SK-N-SH (cell line): ENCODE data around the gene EWSR1. TPM values are rescaled to one million over a fixed set of nuclear protein-coding genes. Genes with fewer than 3 reads are reported as not detected.

Source experiments
- CTCF ChIA-PET: fragments of 300-600, 350-600 bp; formaldehyde crosslinking; extraction: SDS; loops from one replicate; lab custom pipeline; 2021; lab: Yijun Ruan, JAX
- POLR2A ChIA-PET: fragments of 350-600 bp; sonication (Branson Sonifier 250); formaldehyde crosslinking; extraction: SDS; loops from one replicate; lab custom pipeline; 2020; ENCODE audit warnings: antibody characterized with exemption, inconsistent platforms; lab: Yijun Ruan, JAX
- DNase-seq: peaks from one replicate; pipeline ENCODE4 v3.0.0; 2012
- H2AFZ ChIP-seq: fragments of 200-600 bp; sonication (generic); 2 replicates; pipeline ENCODE4 v1.8.1; 2016; ENCODE audit warnings: antibody characterized with exemption, mild to moderate bottlenecking, low read depth
- H3F3A ChIP-seq: fragments of 200-600 bp; sonication (generic); replicated peaks from 2 replicates; pipeline ENCODE3; 2016; ENCODE audit warnings: antibody characterized with exemption, mild to moderate bottlenecking; ENCODE audit not compliant: insufficient read depth
- H3K27ac ChIP-seq, 2 experiments: fragments of 200-500 bp in 1 of 2; fragments of 200-600 bp in 1 of 2; sonication (Bioruptor generic) in 1 of 2; sonication (generic), shearing (Covaris generic) in 1 of 2; 2 replicates each; pipeline versions ENCODE4 v1.5.1 to v1.6.1; 2014 to 2016; ENCODE audit warnings: low read depth in 2 of 2, inconsistent platforms in 1 of 2, low read length in 1 of 2, mild to moderate bottlenecking in 1 of 2, mixed read lengths in 1 of 2
- H3K27me3 ChIP-seq: fragments of 200-600 bp; sonication (generic), shearing (Covaris generic); 2 replicates; pipeline ENCODE4 v1.6.1; 2016; ENCODE audit warnings: mixed run types; ENCODE audit not compliant: insufficient read depth
- H3K36me3 ChIP-seq, 2 experiments: fragments of 200-500 bp in 1 of 2; fragments of 200-600 bp in 1 of 2; sonication (Bioruptor generic) in 1 of 2; sonication (generic) in 1 of 2; replicated peaks in 1 of 2; 2 replicates each; pipeline versions ENCODE3 to v1.5.1; 2014 to 2016; ENCODE audit warnings: low read length in 1 of 2, mild to moderate bottlenecking in 1 of 2; ENCODE audit not compliant: insufficient read depth in 2 of 2, control insufficient read depth in 1 of 2
- H3K4me1 ChIP-seq, 2 experiments: fragments of 200-500 bp in 1 of 2; fragments of 200-600 bp in 1 of 2; sonication (Bioruptor generic) in 1 of 2; sonication (generic), shearing (Covaris generic) in 1 of 2; 2 replicates each; pipeline versions ENCODE4 v1.5.1 to v1.6.1; 2014 to 2016; ENCODE audit warnings: low read depth in 1 of 2, low read length in 1 of 2, mixed run types in 1 of 2; ENCODE audit not compliant: insufficient read depth in 2 of 2, control insufficient read depth in 1 of 2
- H3K4me2 ChIP-seq: fragments of 200-600 bp; sonication (generic), shearing (Covaris generic); 2 replicates; pipeline ENCODE4 v1.6.1; 2017; ENCODE audit warnings: mixed run types
- H3K4me3 ChIP-seq, 2 experiments: fragments of 200-500 bp in 1 of 2; fragments of 200-600 bp in 1 of 2; sonication (Bioruptor generic) in 1 of 2; sonication (generic), shearing (Covaris generic) in 1 of 2; 2 replicates each; pipeline versions ENCODE4 v1.5.1 to v1.8.1; 2014 to 2016; ENCODE audit warnings: low read depth in 2 of 2, inconsistent platforms in 1 of 2, low read length in 1 of 2, mild to moderate bottlenecking in 1 of 2, mixed read lengths in 1 of 2, moderate library complexity in 1 of 2
- H3K79me2 ChIP-seq: fragments of 200-600 bp; sonication (generic); 2 replicates; pipeline ENCODE4 v1.8.1; 2017; ENCODE audit warnings: mild to moderate bottlenecking; ENCODE audit not compliant: insufficient read depth
- H3K9ac ChIP-seq: fragments of 200-600 bp; sonication (generic); 2 replicates; pipeline ENCODE4 v1.6.1; 2017; ENCODE audit warnings: mixed run types
- H3K9me2 ChIP-seq: fragments of 200-600 bp; sonication (generic); 2 replicates; pipeline ENCODE4 v1.6.1; 2017; ENCODE audit warnings: mixed run types
- H3K9me3 ChIP-seq: fragments of 200-600 bp; sonication (generic); 2 replicates; pipeline ENCODE4 v1.6.1; 2017; ENCODE audit warnings: mixed run types, mild to moderate bottlenecking, moderate library complexity
- H4K20me1 ChIP-seq: fragments of 200-600 bp; sonication (generic); 2 replicates; pipeline ENCODE4 v1.6.1; 2017; ENCODE audit warnings: mild to moderate bottlenecking, mixed run types; ENCODE audit not compliant: insufficient read depth
- ELF1 ChIP-seq: IDR thresholded peaks from 2 replicates; pipeline ENCODE4 v1.4.0; 2012
- FOSL2 ChIP-seq: IDR thresholded peaks from 2 replicates; pipeline ENCODE4 v1.4.0; 2012; ENCODE audit warnings: low read depth, mild to moderate bottlenecking, moderate library complexity, borderline replicate concordance
- FOXM1 ChIP-seq: IDR thresholded peaks from 2 replicates; pipeline ENCODE4 v1.4.0; 2012; ENCODE audit warnings: low read depth, mild to moderate bottlenecking
- GABPA ChIP-seq: IDR thresholded peaks from 2 replicates; pipeline ENCODE4 v1.4.0; 2012; ENCODE audit warnings: low read depth, mild to moderate bottlenecking
- MXI1 ChIP-seq: IDR thresholded peaks from 2 replicates; pipeline ENCODE4 v1.6.1; 2012; ENCODE audit warnings: mild to moderate bottlenecking, low read depth, low read length, improper control_type of control experiment
- NFIC ChIP-seq: IDR thresholded peaks from 2 replicates; pipeline ENCODE4 v1.4.0; 2012; ENCODE audit warnings: borderline replicate concordance
- NRF1 ChIP-seq: IDR thresholded peaks from 2 replicates; pipeline ENCODE4 v1.6.1; 2012; ENCODE audit warnings: low read depth, mild to moderate bottlenecking, low read length
- POLR2AphosphoS5 ChIP-seq: IDR thresholded peaks from 2 replicates; pipeline ENCODE4 v1.6.1; 2012; ENCODE audit warnings: low read depth, low read length
- RAD21 ChIP-seq: IDR thresholded peaks from 2 replicates; pipeline ENCODE4 v1.6.1; 2012; ENCODE audit warnings: mild to moderate bottlenecking, low read length
- RFX5 ChIP-seq: IDR thresholded peaks from 2 replicates; pipeline ENCODE4 v1.6.1; 2012; ENCODE audit warnings: mild to moderate bottlenecking, improper control_type of control experiment, low read length
- RXRA ChIP-seq: IDR thresholded peaks from 2 replicates; pipeline ENCODE4 v1.4.0; 2012; ENCODE audit warnings: low read depth, mild to moderate bottlenecking, borderline replicate concordance
- TAF1 ChIP-seq: IDR thresholded peaks from 2 replicates; pipeline ENCODE4 v1.6.1; 2012; ENCODE audit warnings: low read depth, mild to moderate bottlenecking, low read length, moderate library complexity, borderline replicate concordance
- TEAD4 ChIP-seq: IDR thresholded peaks from 2 replicates; pipeline ENCODE4 v1.4.0; 2012; ENCODE audit warnings: mild to moderate bottlenecking, borderline replicate concordance; ENCODE audit not compliant: insufficient read depth
- YY1 ChIP-seq: IDR thresholded peaks from 2 replicates; pipeline ENCODE4 v1.4.0; 2012; ENCODE audit warnings: low read depth, mild to moderate bottlenecking
- WGBS: methylation state at CpG from one replicate; pipeline ENCODE4 v1.1.6; 2017; ENCODE audit warnings: low lambda C conversion rate; 5-methylcytosine and 5-hydroxymethylcytosine counted together
- polyA plus RNA-seq, 3 experiments: library from polyadenylated mRNA; depleted of rRNA; stranded (reverse); fragments of >200 nt; gene quantifications; 2 replicates each; pipeline ENCODE4 v1.2.3, GENCODE V29; 2012
- TF ChIP-seq, protein P1 (sequence below): IDR thresholded peaks from 2 replicates; pipeline ENCODE4 v1.4.0; 2012; ENCODE audit warnings: low read depth
- TF ChIP-seq, protein P2 (sequence below): IDR thresholded peaks from 2 replicates; pipeline ENCODE4 v1.6.1; 2012; ENCODE audit warnings: mild to moderate bottlenecking, low read depth, low read length, moderate library complexity
- TF ChIP-seq, protein P3 (sequence below): fragments of 150-350 bp; IDR thresholded peaks from 2 replicates; pipeline ENCODE4 v1.6.1; 2016; ENCODE audit warnings: mild to moderate bottlenecking, low read depth, low read length

Gene EWSR1
- polyA plus RNA-seq, 1 of the 3 experiments (the other 2 are of a cell fraction), result 173 TPM

DNA sequence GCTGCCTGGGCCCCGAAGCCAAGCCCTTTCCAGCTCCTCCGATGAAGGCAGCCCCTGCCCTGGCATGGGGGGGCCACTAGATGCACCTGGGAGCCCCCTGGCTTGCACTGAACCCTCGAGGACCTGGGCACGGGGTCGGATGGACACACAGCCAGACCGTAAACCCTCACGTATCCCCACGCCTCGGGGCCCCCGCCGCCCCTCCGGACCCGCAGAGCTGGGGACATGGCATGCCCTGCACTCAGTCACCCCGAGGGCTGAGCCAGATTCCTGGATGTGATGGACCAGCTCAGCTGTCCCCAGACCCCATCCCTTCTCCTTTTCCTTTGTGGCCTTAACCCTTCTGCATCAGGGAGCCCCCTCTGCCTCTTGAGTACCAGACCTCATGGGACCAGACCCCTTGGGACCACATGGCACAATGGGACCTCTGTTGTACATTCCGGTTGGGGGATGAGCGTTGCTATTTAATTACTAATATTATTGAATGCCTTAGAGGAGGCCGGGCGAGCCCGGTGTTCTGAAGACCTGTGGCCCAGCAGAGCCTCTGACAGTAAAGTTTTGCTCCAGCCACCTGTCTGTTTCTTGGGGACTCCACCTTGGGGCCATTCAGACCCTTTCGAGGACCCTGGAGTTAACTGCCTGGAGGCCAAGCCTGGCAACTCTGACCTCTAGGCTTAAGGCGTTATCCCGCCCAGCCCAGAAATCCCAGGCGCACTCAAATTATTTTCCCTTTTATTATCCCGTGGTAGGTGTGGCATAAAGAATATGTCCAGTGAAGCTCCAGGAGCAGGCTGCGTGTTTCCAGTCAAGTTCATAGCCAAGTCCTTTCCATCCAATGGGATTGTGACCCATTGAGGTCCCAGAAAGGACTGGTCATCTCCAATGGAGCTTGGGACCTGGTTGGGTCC is 44.4 kb downstream of the EWSR1 start:
- TF ChIP-seq RFX5, result no peak
- TF ChIP-seq NRF1, result no peak
- TF ChIP-seq RAD21, result no peak
- no peak for TF ChIP-seq YY1
- no peak for TF ChIP-seq MXI1
- no peak for TF ChIP-seq TAF1
- TF ChIP-seq, protein P1, sequence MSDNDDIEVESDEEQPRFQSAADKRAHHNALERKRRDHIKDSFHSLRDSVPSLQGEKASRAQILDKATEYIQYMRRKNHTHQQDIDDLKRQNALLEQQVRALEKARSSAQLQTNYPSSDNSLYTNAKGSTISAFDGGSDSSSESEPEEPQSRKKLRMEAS, result no peak
- no peak for TF ChIP-seq TEAD4
- no peak for TF ChIP-seq FOXM1
- TF ChIP-seq, protein P2, sequence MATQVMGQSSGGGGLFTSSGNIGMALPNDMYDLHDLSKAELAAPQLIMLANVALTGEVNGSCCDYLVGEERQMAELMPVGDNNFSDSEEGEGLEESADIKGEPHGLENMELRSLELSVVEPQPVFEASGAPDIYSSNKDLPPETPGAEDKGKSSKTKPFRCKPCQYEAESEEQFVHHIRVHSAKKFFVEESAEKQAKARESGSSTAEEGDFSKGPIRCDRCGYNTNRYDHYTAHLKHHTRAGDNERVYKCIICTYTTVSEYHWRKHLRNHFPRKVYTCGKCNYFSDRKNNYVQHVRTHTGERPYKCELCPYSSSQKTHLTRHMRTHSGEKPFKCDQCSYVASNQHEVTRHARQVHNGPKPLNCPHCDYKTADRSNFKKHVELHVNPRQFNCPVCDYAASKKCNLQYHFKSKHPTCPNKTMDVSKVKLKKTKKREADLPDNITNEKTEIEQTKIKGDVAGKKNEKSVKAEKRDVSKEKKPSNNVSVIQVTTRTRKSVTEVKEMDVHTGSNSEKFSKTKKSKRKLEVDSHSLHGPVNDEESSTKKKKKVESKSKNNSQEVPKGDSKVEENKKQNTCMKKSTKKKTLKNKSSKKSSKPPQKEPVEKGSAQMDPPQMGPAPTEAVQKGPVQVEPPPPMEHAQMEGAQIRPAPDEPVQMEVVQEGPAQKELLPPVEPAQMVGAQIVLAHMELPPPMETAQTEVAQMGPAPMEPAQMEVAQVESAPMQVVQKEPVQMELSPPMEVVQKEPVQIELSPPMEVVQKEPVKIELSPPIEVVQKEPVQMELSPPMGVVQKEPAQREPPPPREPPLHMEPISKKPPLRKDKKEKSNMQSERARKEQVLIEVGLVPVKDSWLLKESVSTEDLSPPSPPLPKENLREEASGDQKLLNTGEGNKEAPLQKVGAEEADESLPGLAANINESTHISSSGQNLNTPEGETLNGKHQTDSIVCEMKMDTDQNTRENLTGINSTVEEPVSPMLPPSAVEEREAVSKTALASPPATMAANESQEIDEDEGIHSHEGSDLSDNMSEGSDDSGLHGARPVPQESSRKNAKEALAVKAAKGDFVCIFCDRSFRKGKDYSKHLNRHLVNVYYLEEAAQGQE, result no peak
- no peak for TF ChIP-seq RXRA
- no peak for TF ChIP-seq NFIC
- no peak for TF ChIP-seq ELF1
- TF ChIP-seq POLR2AphosphoS5, result no peak
- TF ChIP-seq, protein P3, sequence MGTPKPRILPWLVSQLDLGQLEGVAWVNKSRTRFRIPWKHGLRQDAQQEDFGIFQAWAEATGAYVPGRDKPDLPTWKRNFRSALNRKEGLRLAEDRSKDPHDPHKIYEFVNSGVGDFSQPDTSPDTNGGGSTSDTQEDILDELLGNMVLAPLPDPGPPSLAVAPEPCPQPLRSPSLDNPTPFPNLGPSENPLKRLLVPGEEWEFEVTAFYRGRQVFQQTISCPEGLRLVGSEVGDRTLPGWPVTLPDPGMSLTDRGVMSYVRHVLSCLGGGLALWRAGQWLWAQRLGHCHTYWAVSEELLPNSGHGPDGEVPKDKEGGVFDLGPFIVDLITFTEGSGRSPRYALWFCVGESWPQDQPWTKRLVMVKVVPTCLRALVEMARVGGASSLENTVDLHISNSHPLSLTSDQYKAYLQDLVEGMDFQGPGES, result no peak
- no peak for TF ChIP-seq FOSL2
- no peak for TF ChIP-seq GABPA
- Histone ChIP-seq H3F3A (no peaks in the 10 kb centered on the region), H3K4me3 (no peak overlapping the region), H3K9me3 (no peaks in the 10 kb centered on the region), H3K4me1 (peaks cover 18 to 34% of the 10 kb centered on the region in 2 experiments; a peak in 3 of 4 replicates), H3K27ac (no peak overlapping the region), H3K4me2 (no peak overlapping the region), H4K20me1 (peaks cover 18% of the 10 kb centered on the region; the same call in 1 of the 2 replicates), H3K27me3 (peaks cover 21% of the 10 kb centered on the region), H3K36me3 (peaks cover 6 to 7% of the 10 kb centered on the region in 2 experiments), H3K79me2 (peaks cover 26% of the 10 kb centered on the region), H2AFZ (no peak overlapping the region), H3K9me2 (no peaks in the 10 kb centered on the region), H3K9ac (no peak overlapping the region)
- POLR2A ChIA-PET, result no interaction called here
- CTCF ChIA-PET, result interaction anchor here (0.5 to 4.5 kb wide), 14 partner anchors 9 to 104 kb away, joined by 3 to 35 read pairs (median 5); no protein-coding TSS in a partner anchor
- 99% methylated on average over 12 of the region's 25 CpGs for WGBS
- peak; percentile 29 for DNase-seq
